PC-9 (cell line): ENCODE results near the gene FYN. TPM values are rescaled to one million over a fixed set of nuclear protein-coding genes. Genes with fewer than 3 reads are reported as not detected.

Source experiments
- BruUV-seq: library from RNA; stranded (reverse); fragments of 400-500 nt; replicated peaks from 2 replicates; lab custom pipeline; 2021; lab: Mats Ljungman, UMichigan
- CTCF ChIA-PET: fragments of 300-600 bp; sonication (Branson Sonifier 250); formaldehyde crosslinking; loops from one replicate; lab custom pipeline; 2022; ENCODE audit warnings: antibody characterized with exemption; lab: Charles Lee
- POLR2A ChIA-PET: fragments of 300-600 bp; sonication (Branson Sonifier 250); formaldehyde crosslinking; loops from one replicate; lab custom pipeline; 2022; ENCODE audit warnings: antibody characterized with exemption; ENCODE audit not compliant: unreplicated experiment; lab: Charles Lee
- DNase-seq, 2 experiments: peaks; one replicate each; pipeline versions ENCODE4 v3.0.0 to v3.0.0-alpha.2; 2015 to 2022; ENCODE audit warnings: mixed read lengths in 1 of 2
- H2AFZ ChIP-seq: fragments of 200-600 bp; sonication (generic); 2 replicates; pipeline ENCODE4 v1.8.1; 2017; ENCODE audit warnings: antibody characterized with exemption
- H3F3A ChIP-seq: fragments of 200-600 bp; sonication (generic); 2 replicates; pipeline ENCODE4 v1.8.1; 2017; ENCODE audit warnings: antibody characterized with exemption, mild to moderate bottlenecking, low read depth; ENCODE audit not compliant: insufficient read depth
- H3K27ac ChIP-seq: fragments of 200-600 bp; sonication (generic); 2 replicates; pipeline ENCODE4 v1.6.1; 2016; ENCODE audit warnings: mixed run types
- H3K27me3 ChIP-seq: fragments of 200-600 bp; sonication (generic); 2 replicates; pipeline ENCODE4 v1.6.1; 2016; ENCODE audit warnings: low read depth, mixed run types; ENCODE audit not compliant: insufficient read depth
- H3K36me3 ChIP-seq: fragments of 200-600 bp; sonication (generic); 2 replicates; pipeline ENCODE4 v1.6.1; 2016; ENCODE audit warnings: low read depth, mixed run types
- H3K4me1 ChIP-seq: fragments of 200-600 bp; sonication (generic); replicated peaks from 2 replicates; pipeline ENCODE4 v1.6.1; 2016; ENCODE audit warnings: mixed run types; ENCODE audit not compliant: insufficient read depth
- H3K4me2 ChIP-seq: fragments of 200-600 bp; sonication (generic); 2 replicates; pipeline ENCODE4 v1.6.1; 2017; ENCODE audit warnings: mixed run types
- H3K4me3 ChIP-seq: fragments of 200-600 bp; sonication (generic); 2 replicates; pipeline ENCODE4 v1.6.1; 2016; ENCODE audit warnings: mixed run types
- H3K79me2 ChIP-seq: fragments of 200-600 bp; sonication (generic); 2 replicates; pipeline ENCODE4 v1.6.1; 2017; ENCODE audit warnings: low read depth, mixed run types
- H3K9me2 ChIP-seq: fragments of 200-600 bp; sonication (generic); 2 replicates; pipeline ENCODE4 v1.8.1; 2017; ENCODE audit warnings: mild to moderate bottlenecking; ENCODE audit not compliant: insufficient read depth
- H3K9me3 ChIP-seq: fragments of 200-600 bp; sonication (generic); 2 replicates; pipeline ENCODE4 v1.8.1; 2016; ENCODE audit warnings: low read depth; ENCODE audit not compliant: insufficient read depth
- H4K20me1 ChIP-seq: fragments of 200-600 bp; sonication (generic); 2 replicates; pipeline ENCODE4 v1.8.1; 2017; ENCODE audit not compliant: insufficient read depth
- CTCF ChIP-seq: fragments of 200-600 bp; sonication (generic); conservative IDR thresholded peaks from 2 replicates; pipeline ENCODE4 v1.6.1; 2017; ENCODE audit warnings: mixed run types, antibody characterized with exemption, mild to moderate bottlenecking, moderate library complexity
- EZH2 ChIP-seq: fragments of 200-600 bp; sonication (generic); IDR thresholded peaks from 2 replicates; pipeline ENCODE4 v1.8.0; 2017; ENCODE audit warnings: antibody characterized with exemption, low read depth
- intact Hi-C: fragments of 100-400 bp; cut with micrococcal nuclease; formaldehyde crosslinking; loops from one replicate; pipeline ENCODE4 v1.10.0; 2022; ENCODE audit not compliant: unreplicated experiment
- total RNA-seq: library from RNA; stranded (reverse); gene quantifications from 2 replicates; pipeline ENCODE4 v1.2.3, GENCODE V29; 2021

The FYN gene
- total RNA-seq, 1 experiment from 2014 or later = 53.3 TPM

GRCh38 chr6:111720931-111721496, 152.2 kb downstream of the FYN start:
- no peak overlapping the region for H3K27ac ChIP-seq
- no peaks in the 10 kb centered on the region for H3K27me3 ChIP-seq
- TF ChIP-seq CTCF (no peak), EZH2 (no peak)
- ChIA-PET POLR2A (no interaction called here), CTCF (no interaction called here)
- intact Hi-C loops = no loop called here
- no peak overlapping the region for H3K4me2 ChIP-seq
- H3K4me1 ChIP-seq = peaks cover 12% of the 10 kb centered on the region
- H3K9me3 ChIP-seq = no peaks in the 10 kb centered on the region
- no peak overlapping the region for H2AFZ ChIP-seq
- BruUV-seq = no TSS peak
- no peak for DNase-seq
- H3K79me2 ChIP-seq = no peaks in the 10 kb centered on the region
- H3K4me3 ChIP-seq = no peak overlapping the region
- H3K36me3 ChIP-seq = no peaks in the 10 kb centered on the region
- no peaks in the 10 kb centered on the region for H4K20me1 ChIP-seq
- 0 out of 2 replicates have a peak, but pooled peaks cover 5% of the 10 kb centered on the region for H3F3A ChIP-seq
- no peaks in the 10 kb centered on the region for H3K9me2 ChIP-seq

GRCh38 chr6:111718990-111719389, 154.3 kb downstream of the FYN start:
- H2AFZ ChIP-seq = no peak overlapping the region
- H3K4me3 ChIP-seq = no peak overlapping the region
- intact Hi-C loops = no loop called here
- BruUV-seq = no TSS peak
- H4K20me1 ChIP-seq = no peaks in the 10 kb centered on the region
- H3K9me3 ChIP-seq = no peaks in the 10 kb centered on the region
- H3K27ac ChIP-seq = no peak overlapping the region
- DNase-seq = no peak
- H3K4me2 ChIP-seq = no peak overlapping the region
- no peaks in the 10 kb centered on the region for H3K79me2 ChIP-seq
- H3K27me3 ChIP-seq = no peaks in the 10 kb centered on the region
- H3K9me2 ChIP-seq = no peaks in the 10 kb centered on the region
- CTCF ChIA-PET = no interaction called here
- POLR2A ChIA-PET = no interaction called here
- H3K36me3 ChIP-seq = no peaks in the 10 kb centered on the region
- 0 out of 2 replicates have a peak, but pooled peaks cover 5% of the 10 kb centered on the region for H3F3A ChIP-seq
- peaks cover 12% of the 10 kb centered on the region for H3K4me1 ChIP-seq
- TF ChIP-seq CTCF (no peak), EZH2 (no peak)

GRCh38 chr6:111718326-111718725, 154.9 kb downstream of the FYN start:
- Histone ChIP-seq H3K4me2 (no peak overlapping the region), H3K4me1 (peaks cover 12% of the 10 kb centered on the region), H3K27me3 (no peaks in the 10 kb centered on the region), H3F3A (0 out of 2 replicates have a peak, but pooled peaks cover 5% of the 10 kb centered on the region), H3K79me2 (no peaks in the 10 kb centered on the region), H2AFZ (no peak overlapping the region), H3K9me3 (no peaks in the 10 kb centered on the region), H3K4me3 (no peak overlapping the region), H3K36me3 (no peaks in the 10 kb centered on the region), H3K9me2 (no peaks in the 10 kb centered on the region), H4K20me1 (no peaks in the 10 kb centered on the region), H3K27ac (no peak overlapping the region)
- DNase-seq = no peak
- BruUV-seq = no TSS peak
- TF ChIP-seq EZH2 (no peak), CTCF (no peak)
- intact Hi-C loops = no loop called here
- ChIA-PET CTCF (no interaction called here), POLR2A (no interaction called here)
